HEK293T (cell line): ENCODE data around the gene SERPINA6.

Source experiments
- CTCF ChIA-PET: fragments of 350-600 bp; formaldehyde crosslinking; extraction: SDS; loops from one replicate; lab custom pipeline; 2021; ENCODE audit warnings: antibody characterized with exemption, inconsistent platforms; lab: Yijun Ruan, JAX
- POLR2A ChIA-PET: fragments of 350-600 bp; formaldehyde crosslinking; extraction: SDS; loops from one replicate; lab custom pipeline; 2020; ENCODE audit warnings: antibody characterized with exemption, inconsistent platforms; lab: Yijun Ruan, JAX
- DNase-seq: peaks from one replicate; pipeline ENCODE4 v3.0.0; 2012; ENCODE audit warnings: mixed read lengths; ENCODE audit errors: extremely low spot score
- ARNT ChIP-seq: fragments of 450-650 bp; IDR thresholded peaks from 2 replicates; pipeline ENCODE4 v1.6.1; 2017; ENCODE audit warnings: mild to moderate bottlenecking
- BHLHE40 ChIP-seq: fragments of 450-650 bp; IDR thresholded peaks from 2 replicates; pipeline ENCODE4 v1.6.1; 2016; ENCODE audit warnings: mild to moderate bottlenecking, moderate library complexity, borderline replicate concordance
- CTBP1 ChIP-seq: fragments of 450-650 bp; IDR thresholded peaks from 2 replicates; pipeline ENCODE4 v1.6.1; 2016; ENCODE audit warnings: borderline replicate concordance
- ELF4 ChIP-seq: fragments of 450-650 bp; IDR thresholded peaks from 2 replicates; pipeline ENCODE4 v1.6.1; 2017; ENCODE audit warnings: antibody characterized with exemption
- FOXA1 ChIP-seq: fragments of 450-650 bp; IDR thresholded peaks from 2 replicates; pipeline ENCODE4 v1.6.1; 2016; ENCODE audit warnings: mild to moderate bottlenecking
- FOXK2 ChIP-seq: fragments of 450-650 bp; IDR thresholded peaks from 2 replicates; pipeline ENCODE4 v1.6.1; 2016; ENCODE audit warnings: mild to moderate bottlenecking
- FOXM1 ChIP-seq: fragments of 450-650 bp; IDR thresholded peaks from 2 replicates; pipeline ENCODE4 v1.6.1; 2017; ENCODE audit warnings: mild to moderate bottlenecking, borderline replicate concordance
- HDGF ChIP-seq: fragments of 450-650 bp; IDR thresholded peaks from 2 replicates; pipeline ENCODE4 v1.6.1; 2017; ENCODE audit warnings: antibody characterized with exemption, borderline replicate concordance
- L3MBTL2 ChIP-seq: fragments of 450-650 bp; conservative IDR thresholded peaks from 2 replicates; pipeline ENCODE4 v1.6.1; 2016; ENCODE audit warnings: mild to moderate bottlenecking
- LEF1 ChIP-seq: fragments of 450-650 bp; IDR thresholded peaks from 2 replicates; pipeline ENCODE4 v1.6.1; 2017; ENCODE audit warnings: mild to moderate bottlenecking, borderline replicate concordance
- NFRKB ChIP-seq: fragments of 450-650 bp; IDR thresholded peaks from 2 replicates; pipeline ENCODE4 v1.6.1; 2016; ENCODE audit warnings: mild to moderate bottlenecking, moderate library complexity
- SP1 ChIP-seq: fragments of 450-650 bp; IDR thresholded peaks from 2 replicates; pipeline ENCODE4 v1.6.1; 2017
- SUZ12 ChIP-seq: fragments of 450-650 bp; IDR thresholded peaks from 2 replicates; pipeline ENCODE4 v1.6.1; 2016; ENCODE audit warnings: mild to moderate bottlenecking
- TARDBP ChIP-seq: fragments of 450-650 bp; IDR thresholded peaks from 2 replicates; pipeline ENCODE4 v1.6.1; 2016
- ZNF384 ChIP-seq: fragments of 450-650 bp; IDR thresholded peaks from 2 replicates; pipeline ENCODE4 v1.6.1; 2016
- TF ChIP-seq, protein P1 (sequence below): fragments of 450-650 bp; IDR thresholded peaks from 2 replicates; pipeline ENCODE4 v1.6.1; 2016

SERPINA6 gene

DNA sequence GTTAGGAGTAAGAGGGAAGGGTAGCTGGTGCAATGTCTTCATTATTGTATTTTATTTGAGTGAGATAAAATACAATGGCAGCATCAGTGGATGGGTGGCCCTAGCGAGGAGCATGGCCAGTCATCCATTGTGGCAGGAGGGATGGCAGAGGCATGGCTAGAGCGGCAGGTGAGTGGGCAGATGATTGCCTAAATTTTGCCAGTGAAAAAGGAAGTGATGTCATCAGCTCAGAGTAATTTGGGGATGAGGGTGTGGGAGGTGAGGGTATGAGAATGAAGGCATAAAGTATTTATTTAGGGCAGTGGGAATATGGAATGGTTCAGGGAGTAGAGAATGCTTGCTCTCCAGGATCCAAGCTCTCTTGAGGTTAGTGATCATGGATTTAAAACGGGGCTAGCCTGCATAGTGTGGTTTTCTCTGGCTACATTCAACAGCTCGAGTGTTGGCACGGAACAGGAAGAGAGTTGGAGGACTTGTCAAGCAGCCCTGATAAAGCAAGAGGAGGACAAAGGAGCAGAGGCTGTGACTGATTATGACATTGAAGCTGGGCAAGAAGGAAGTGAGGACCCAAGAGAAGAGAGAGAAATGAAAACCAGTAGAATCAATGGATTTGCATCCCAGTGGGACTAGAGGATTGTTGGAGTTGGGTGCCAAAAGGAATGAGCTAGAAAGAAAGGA is 18.7 kb upstream of the SERPINA6 start:
- CTCF ChIA-PET, result no interaction called here
- POLR2A ChIA-PET, result no interaction called here
- TF ChIP-seq L3MBTL2, result no peak
- no peak for DNase-seq

DNA sequence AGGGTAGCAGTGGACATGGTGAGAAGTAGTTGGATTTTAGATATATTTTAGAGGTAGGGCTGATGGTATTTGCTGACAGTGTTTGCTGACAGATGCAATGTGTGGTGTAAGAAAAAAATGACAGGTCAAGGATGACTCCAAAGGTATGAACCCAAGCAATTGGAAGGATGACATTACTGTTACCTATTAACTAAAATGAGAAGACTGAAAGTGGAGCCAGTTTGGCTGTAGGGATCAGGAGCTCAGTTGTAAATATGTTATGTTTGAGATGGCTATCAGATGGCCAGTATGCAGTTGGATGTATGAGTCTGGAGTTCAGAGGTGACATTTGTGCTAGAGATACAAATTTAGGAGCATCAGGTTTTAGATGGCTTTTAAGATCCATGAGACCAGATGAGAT is 17.4 kb upstream of the SERPINA6 start:
- ChIA-PET CTCF (no interaction called here), POLR2A (no interaction called here)
- TF ChIP-seq FOXM1 (no peak), BHLHE40 (no peak), ELF4 (no peak), ZNF384 (no peak), L3MBTL2 (no peak), LEF1 (no peak), NFRKB (no peak), SUZ12 (no peak), FOXK2 (no peak), TARDBP (no peak), ARNT (no peak), CTBP1 (no peak), SP1 (no peak), HDGF (no peak), FOXA1 (no peak)
- TF ChIP-seq, protein P1, sequence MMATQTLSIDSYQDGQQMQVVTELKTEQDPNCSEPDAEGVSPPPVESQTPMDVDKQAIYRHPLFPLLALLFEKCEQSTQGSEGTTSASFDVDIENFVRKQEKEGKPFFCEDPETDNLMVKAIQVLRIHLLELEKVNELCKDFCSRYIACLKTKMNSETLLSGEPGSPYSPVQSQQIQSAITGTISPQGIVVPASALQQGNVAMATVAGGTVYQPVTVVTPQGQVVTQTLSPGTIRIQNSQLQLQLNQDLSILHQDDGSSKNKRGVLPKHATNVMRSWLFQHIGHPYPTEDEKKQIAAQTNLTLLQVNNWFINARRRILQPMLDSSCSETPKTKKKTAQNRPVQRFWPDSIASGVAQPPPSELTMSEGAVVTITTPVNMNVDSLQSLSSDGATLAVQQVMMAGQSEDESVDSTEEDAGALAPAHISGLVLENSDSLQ, result no peak
- no peak for DNase-seq

DNA sequence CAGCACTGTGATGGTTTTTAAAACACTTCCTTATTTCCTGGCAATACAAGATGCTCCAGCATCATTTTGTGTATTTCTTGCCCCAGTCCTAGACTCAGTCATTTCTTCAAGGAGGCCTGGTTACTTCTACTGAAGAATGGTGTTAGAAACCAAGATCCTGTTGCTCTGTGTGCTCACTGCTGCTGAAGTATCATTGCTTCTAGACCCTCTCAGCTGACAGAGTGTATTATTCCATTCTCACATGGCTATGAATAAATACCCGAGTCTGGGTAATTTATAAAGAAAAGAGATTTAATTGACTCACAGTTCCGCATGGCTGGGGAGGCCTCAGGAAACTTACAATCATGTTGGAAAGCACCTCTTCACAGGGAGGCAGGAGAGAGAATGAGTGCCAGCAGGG is 14.9 kb upstream of the SERPINA6 start:
- ChIA-PET CTCF (interaction anchor here (0.5 kb wide), 1 partner anchor 1089 kb away, joined by 3 read pairs; no protein-coding TSS in a partner anchor), POLR2A (no interaction called here)
- no peak for DNase-seq
- TF ChIP-seq FOXK2 (no peak), ARNT (no peak), BHLHE40 (no peak)

DNA sequence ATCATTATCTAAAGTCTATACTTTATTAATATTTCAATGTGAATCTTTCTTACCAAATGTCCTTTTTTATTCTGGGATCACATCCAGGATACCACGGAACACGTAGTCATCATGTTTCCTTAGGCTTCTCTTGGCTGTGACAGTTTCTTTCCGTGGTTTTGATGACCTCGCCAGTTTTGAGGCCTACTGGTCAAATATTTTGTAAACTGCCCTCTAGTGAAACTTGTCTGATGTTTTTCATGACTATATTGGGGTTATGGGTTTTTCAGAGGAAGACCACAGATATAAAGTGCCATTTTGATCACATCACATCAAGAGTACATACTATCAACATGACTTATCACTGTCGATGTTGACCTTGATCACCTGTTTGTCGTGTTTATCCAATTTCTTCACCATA is 14.1 kb upstream of the SERPINA6 start:
- CTCF ChIA-PET, result no interaction called here
- no peak for DNase-seq
- POLR2A ChIA-PET, result no interaction called here
- TF ChIP-seq HDGF (no peak), FOXA1 (no peak), NFRKB (no peak), SP1 (no peak), SUZ12 (no peak), ARNT (no peak), CTBP1 (no peak), ELF4 (no peak)

DNA sequence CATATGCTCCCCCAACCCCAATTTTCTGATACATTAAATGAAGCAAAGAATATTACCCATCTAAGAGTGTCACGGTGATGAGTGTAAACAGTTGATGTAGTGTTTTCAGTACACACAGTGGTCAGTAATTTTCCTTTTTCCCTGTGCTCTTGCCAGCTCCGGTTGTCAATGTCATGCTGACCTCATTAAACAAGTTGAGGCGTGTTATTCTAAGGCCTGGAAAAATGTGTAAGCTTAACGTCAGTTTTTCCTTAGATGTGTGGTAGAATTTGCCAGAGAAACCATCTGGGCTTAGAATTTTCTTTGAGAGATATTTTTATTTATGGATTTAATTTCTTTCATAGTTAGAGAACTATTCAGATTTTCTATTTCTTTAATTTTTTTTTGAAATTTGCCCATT is 11.7 kb upstream of the SERPINA6 start:
- ChIA-PET CTCF (no interaction called here), POLR2A (no interaction called here)
- DNase-seq, result no peak
- no peak for TF ChIP-seq LEF1
- TF ChIP-seq FOXK2, result no peak
- TF ChIP-seq FOXM1, result no peak
- TF ChIP-seq L3MBTL2, result no peak
- TF ChIP-seq FOXA1, result no peak
- TF ChIP-seq, protein P1, result no peak
- TF ChIP-seq TARDBP, result no peak

DNA sequence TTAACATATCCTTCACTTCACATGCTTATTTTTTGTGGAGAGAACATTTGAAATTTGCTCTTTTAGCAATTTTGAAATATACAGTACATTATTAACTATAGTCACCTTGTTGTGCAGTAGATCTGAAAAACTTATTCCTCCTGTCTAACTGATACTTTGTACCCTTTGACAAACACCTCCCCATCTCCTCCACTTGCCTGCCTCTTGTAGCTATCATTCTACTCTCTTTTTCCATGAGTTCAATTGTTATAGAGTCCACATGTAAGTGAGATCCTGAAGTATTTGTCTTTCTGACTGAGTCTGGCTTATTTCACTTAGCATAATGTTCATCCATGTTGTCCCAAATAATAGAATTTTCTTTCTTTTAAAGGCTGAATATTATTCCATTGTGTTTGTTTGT is 9.5 kb upstream of the SERPINA6 start:
- no peak for DNase-seq
- TF ChIP-seq FOXM1 (no peak), NFRKB (no peak), ZNF384 (no peak), BHLHE40 (no peak), L3MBTL2 (no peak), ELF4 (no peak), TARDBP (no peak), ARNT (no peak), FOXA1 (no peak), FOXK2 (no peak), SUZ12 (no peak), CTBP1 (no peak), HDGF (no peak), LEF1 (no peak), SP1 (no peak)
- TF ChIP-seq, protein P1, result no peak
- ChIA-PET CTCF (no interaction called here), POLR2A (no interaction called here)

DNA sequence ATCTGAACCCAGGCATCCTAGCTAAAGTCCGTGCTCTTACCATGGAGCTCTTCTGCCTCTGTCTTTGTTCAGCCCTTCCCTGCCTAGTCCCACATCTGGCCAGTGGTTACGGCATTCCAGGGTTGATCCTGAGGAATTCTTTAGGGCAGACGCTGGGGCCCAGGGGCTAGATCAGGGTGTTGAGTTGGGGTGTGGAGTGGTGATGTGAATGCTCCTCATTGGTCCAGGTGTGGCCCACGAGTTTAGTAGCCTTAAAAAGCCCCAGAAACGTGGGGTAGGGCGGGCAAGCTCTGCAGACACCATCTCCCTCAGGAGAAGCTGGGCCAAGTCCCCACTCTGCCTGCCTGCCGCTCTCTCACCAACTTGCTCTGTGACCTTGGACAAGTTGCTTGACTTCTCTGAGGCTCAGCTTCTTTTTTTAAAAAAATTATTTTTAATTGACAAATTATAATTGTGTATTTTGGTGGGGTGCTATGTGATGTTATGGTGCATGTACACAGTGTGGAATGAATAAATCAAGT is 9.0 kb upstream of the SERPINA6 start:
- ChIA-PET CTCF (no interaction called here), POLR2A (no interaction called here)
- TF ChIP-seq ARNT (no peak), TARDBP (no peak), SUZ12 (no peak), FOXM1 (no peak), CTBP1 (no peak), ZNF384 (no peak), BHLHE40 (no peak), HDGF (no peak), FOXK2 (no peak), NFRKB (no peak)
- no peak for DNase-seq
